Measurements from ENCODE around the gene JARID2.

The JARID2 gene

DNA sequence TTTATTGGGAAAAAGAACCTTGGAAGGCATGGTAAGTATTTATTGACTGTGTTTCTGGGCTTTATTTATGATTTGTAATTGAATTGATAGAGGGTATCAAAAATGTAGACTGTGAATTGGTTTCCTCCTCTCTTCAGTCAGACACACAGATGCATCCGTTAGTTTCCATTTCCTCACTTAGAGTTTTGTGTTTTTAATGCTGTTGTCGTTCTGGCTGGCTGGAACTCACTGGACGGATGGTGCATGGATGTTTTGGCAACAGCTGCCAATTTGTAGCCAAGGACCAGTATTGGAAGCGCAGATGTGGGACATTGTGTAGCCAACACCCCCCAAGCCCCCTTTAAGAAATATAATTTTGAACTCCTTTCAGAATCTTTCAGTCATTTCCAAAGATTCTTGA is 134.5 kb downstream of the JARID2 start:
- peaks cover 0 to 6% of the 10 kb centered on the region in 2 donors for H3K4me1 ChIP-seq (ENCODE audit: control insufficient read depth in 1 of 2, insufficient read depth in 2 of 2, low read length in 2 of 2)
- no peaks in the 10 kb centered on the region for H3K27me3 ChIP-seq (ENCODE audit: control insufficient read depth in 1 of 2, insufficient read depth in 2 of 2, low read length in 2 of 2)
- no peak overlapping the region for H3K9ac ChIP-seq (ENCODE audit: low read depth in 1 of 2, low read length in 2 of 2)
- peaks cover 0 to 2% of the 10 kb centered on the region in 2 donors for H3K36me3 ChIP-seq (ENCODE audit: control insufficient read depth in 1 of 2, insufficient read depth in 2 of 2, low read length in 2 of 2)
- no peaks in the 10 kb centered on the region for H3K9me3 ChIP-seq (ENCODE audit: control insufficient read depth in 1 of 2, low read length in 2 of 2)
- no peak overlapping the region for H3K4me3 ChIP-seq (ENCODE audit: low read depth in 1 of 2, low read length in 2 of 2)
- no peak overlapping the region for H3K27ac ChIP-seq (ENCODE audit: low read depth, low read length)

DNA sequence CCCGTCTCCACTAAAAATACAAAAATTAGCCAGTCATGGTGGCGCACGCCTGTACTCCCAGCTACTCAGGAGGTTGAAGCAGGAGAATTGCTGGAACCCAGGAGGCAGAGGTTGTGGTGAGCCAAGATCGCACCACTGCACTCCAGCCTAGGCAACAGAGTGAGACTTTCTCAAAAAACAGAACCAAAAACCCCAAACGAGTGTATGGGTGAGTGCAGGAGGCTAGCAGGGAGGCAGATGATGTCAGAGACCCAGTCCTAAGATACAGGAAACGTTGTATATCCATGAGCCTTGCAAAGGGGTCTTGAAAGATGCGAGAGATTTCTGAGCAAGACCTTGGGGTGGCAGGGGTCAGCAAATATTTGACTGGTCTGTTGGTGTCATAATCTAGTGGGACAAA is 136.2 kb downstream of the JARID2 start:
- Histone ChIP-seq H3K9ac (ENCODE audit: low read depth in 1 of 2, low read length in 2 of 2) (no peak overlapping the region), H3K36me3 (ENCODE audit: control insufficient read depth in 1 of 2, insufficient read depth in 2 of 2, low read length in 2 of 2) (no peaks in the 10 kb centered on the region), H3K4me3 (ENCODE audit: low read depth in 1 of 2, low read length in 2 of 2) (no peak overlapping the region), H3K4me1 (ENCODE audit: control insufficient read depth in 1 of 2, insufficient read depth in 2 of 2, low read length in 2 of 2) (peaks cover 0 to 6% of the 10 kb centered on the region in 2 donors), H3K27me3 (ENCODE audit: control insufficient read depth in 1 of 2, insufficient read depth in 2 of 2, low read length in 2 of 2) (no peaks in the 10 kb centered on the region), H3K9me3 (ENCODE audit: control insufficient read depth in 1 of 2, low read length in 2 of 2) (no peaks in the 10 kb centered on the region), H3K27ac (ENCODE audit: low read depth, low read length) (no peak overlapping the region)

DNA sequence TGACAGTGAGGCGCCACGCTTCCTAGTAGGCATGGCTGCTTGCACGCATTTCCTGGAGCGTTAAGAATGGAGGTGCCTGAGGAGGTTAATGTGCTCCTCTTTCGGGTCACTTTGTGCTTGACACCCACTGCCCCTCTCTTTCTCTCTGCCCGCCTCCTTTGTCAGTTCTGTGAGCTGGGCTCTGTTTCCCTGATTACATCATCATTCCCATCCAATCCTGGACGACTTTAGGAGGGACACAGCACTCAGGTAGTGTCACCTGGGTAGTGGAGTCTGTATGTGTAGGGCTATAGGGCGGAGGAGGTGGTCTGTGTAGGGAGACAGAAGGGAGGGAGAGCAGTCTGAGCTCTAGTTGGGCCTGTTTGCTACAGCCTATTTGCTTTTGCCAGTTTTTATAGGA is 136.8 kb downstream of the JARID2 start:
- Histone ChIP-seq H3K27ac (ENCODE audit: low read depth, low read length) (no peak overlapping the region), H3K27me3 (ENCODE audit: control insufficient read depth in 1 of 2, insufficient read depth in 2 of 2, low read length in 2 of 2) (no peaks in the 10 kb centered on the region), H3K9ac (ENCODE audit: low read depth in 1 of 2, low read length in 2 of 2) (no peak overlapping the region), H3K9me3 (ENCODE audit: control insufficient read depth in 1 of 2, low read length in 2 of 2) (no peaks in the 10 kb centered on the region), H3K36me3 (ENCODE audit: control insufficient read depth in 1 of 2, insufficient read depth in 2 of 2, low read length in 2 of 2) (no peaks in the 10 kb centered on the region), H3K4me1 (ENCODE audit: control insufficient read depth in 1 of 2, insufficient read depth in 2 of 2, low read length in 2 of 2) (peaks cover 0 to 6% of the 10 kb centered on the region in 2 donors), H3K4me3 (ENCODE audit: low read depth in 1 of 2, low read length in 2 of 2) (no peak overlapping the region)

DNA sequence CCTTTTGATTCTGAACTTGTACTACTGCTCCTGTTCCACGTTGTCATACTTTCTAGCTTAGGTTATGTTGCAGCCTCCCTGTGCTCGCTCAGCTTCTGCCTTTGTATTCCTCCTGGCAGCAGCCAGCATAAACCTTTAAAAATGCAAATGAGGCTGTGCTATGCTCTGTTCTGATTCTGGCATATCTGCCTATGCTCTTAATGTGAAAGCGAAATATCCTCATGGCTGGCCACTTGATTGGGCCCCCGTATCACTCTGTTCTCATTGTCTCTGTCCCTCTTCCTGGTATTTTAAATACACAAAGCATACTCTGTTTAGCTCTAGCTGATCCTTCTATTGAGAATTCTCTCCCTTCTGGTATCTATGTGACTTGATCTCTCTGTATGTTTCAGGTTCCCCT is 139.0 kb downstream of the JARID2 start:
- H3K36me3 ChIP-seq (ENCODE audit: control insufficient read depth in 1 of 2, insufficient read depth in 2 of 2, low read length in 2 of 2) = no peaks in the 10 kb centered on the region
- H3K9me3 ChIP-seq (ENCODE audit: control insufficient read depth in 1 of 2, low read length in 2 of 2) = no peaks in the 10 kb centered on the region
- peaks cover 14 to 15% of the 10 kb centered on the region in 2 donors for H3K4me1 ChIP-seq (ENCODE audit: control insufficient read depth in 1 of 2, insufficient read depth in 2 of 2, low read length in 2 of 2)
- no peaks in the 10 kb centered on the region for H3K27me3 ChIP-seq (ENCODE audit: control insufficient read depth in 1 of 2, insufficient read depth in 2 of 2, low read length in 2 of 2)
- H3K4me3 ChIP-seq (ENCODE audit: low read depth in 1 of 2, low read length in 2 of 2) = no peak overlapping the region
- no peak overlapping the region for H3K9ac ChIP-seq (ENCODE audit: low read depth in 1 of 2, low read length in 2 of 2)
- no peak overlapping the region for H3K27ac ChIP-seq (ENCODE audit: low read depth, low read length)

DNA sequence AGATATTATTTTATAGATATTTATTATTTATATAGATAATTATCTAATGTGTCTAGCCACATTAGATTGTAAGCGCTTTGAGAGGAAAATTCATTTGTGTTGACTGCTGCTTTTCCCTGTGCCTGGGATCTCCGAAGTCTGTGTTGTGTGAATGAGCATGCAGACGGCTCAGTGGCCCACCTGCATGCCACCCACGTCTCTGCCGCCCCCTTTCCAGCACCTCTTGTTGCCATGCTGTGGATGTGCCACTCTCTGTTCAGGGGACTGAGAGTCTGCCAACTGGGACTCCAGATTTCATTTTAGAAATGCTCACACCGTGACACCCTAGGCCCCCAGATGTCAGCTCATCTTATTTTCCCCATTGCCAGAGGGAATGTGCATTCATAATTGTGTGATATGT is 139.7 kb downstream of the JARID2 start:
- Histone ChIP-seq H3K27me3 (ENCODE audit: control insufficient read depth in 1 of 2, insufficient read depth in 2 of 2, low read length in 2 of 2) (no peaks in the 10 kb centered on the region), H3K4me1 (ENCODE audit: control insufficient read depth in 1 of 2, insufficient read depth in 2 of 2, low read length in 2 of 2) (peaks cover 20 to 21% of the 10 kb centered on the region in 2 donors), H3K27ac (ENCODE audit: low read depth, low read length) (no peak overlapping the region), H3K9ac (ENCODE audit: low read depth in 1 of 2, low read length in 2 of 2) (no peak overlapping the region), H3K9me3 (ENCODE audit: control insufficient read depth in 1 of 2, low read length in 2 of 2) (no peaks in the 10 kb centered on the region), H3K4me3 (ENCODE audit: low read depth in 1 of 2, low read length in 2 of 2) (no peak overlapping the region), H3K36me3 (ENCODE audit: control insufficient read depth in 1 of 2, insufficient read depth in 2 of 2, low read length in 2 of 2) (no peaks in the 10 kb centered on the region)

DNA sequence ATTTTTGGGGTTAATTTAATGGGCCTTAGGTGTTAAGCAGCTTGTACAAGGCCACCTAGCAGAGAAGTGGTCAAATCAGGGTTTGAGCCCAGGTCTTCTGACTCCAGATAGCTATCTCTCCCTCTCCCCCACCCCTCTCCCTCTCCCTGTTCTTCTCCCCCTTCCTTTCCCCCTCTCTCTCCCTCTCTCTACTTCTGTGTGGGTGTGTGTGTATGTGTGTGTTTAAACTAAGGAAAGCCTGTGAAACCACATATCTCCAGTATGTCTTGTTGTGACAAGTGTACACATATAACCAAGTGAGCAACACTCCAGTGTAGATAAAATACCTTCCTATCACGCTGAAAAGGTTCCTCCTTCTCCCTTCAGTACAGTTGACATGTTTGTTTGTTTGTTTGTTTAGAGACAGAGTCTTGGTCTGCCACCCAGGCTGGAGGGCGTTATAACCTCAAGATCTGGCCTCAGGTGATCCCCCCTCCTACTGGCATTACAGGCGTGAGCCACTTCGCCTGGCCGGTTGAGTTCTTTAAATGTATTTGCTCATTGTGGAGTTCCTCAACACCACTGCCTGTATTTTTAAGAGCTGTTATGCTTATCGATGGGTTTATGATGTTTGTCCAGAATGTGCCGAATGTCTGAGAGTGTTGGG is 140.4 kb downstream of the JARID2 start:
- Histone ChIP-seq H3K27me3 (ENCODE audit: control insufficient read depth in 1 of 2, insufficient read depth in 2 of 2, low read length in 2 of 2) (no peaks in the 10 kb centered on the region), H3K9ac (ENCODE audit: low read depth in 1 of 2, low read length in 2 of 2) (no peak overlapping the region), H3K4me3 (ENCODE audit: low read depth in 1 of 2, low read length in 2 of 2) (no peak overlapping the region), H3K9me3 (ENCODE audit: control insufficient read depth in 1 of 2, low read length in 2 of 2) (no peaks in the 10 kb centered on the region), H3K36me3 (ENCODE audit: control insufficient read depth in 1 of 2, insufficient read depth in 2 of 2, low read length in 2 of 2) (no peaks in the 10 kb centered on the region), H3K27ac (ENCODE audit: low read depth, low read length) (no peak overlapping the region), H3K4me1 (ENCODE audit: control insufficient read depth in 1 of 2, insufficient read depth in 2 of 2, low read length in 2 of 2) (peaks cover 22% of the 10 kb centered on the region in 2 donors)

DNA sequence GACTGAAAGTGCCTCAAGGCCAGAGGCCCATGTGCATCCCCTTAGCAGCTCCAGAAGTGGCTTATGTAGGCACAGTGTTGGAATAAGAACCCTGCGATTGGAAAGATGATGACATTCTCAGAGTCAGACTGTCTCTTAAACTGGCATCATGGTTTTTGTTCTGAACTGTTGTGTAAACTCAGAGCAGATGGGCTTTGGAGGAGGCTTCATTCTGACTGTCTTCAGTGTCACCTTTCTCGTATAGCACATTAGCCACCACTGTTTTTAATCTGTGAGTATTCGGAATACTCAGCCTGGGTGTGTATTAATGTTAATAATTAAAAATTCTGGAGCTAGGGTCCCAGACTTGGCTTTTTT is 140.9 kb downstream of the JARID2 start:
- H3K9me3 ChIP-seq (ENCODE audit: control insufficient read depth in 1 of 2, low read length in 2 of 2) = no peaks in the 10 kb centered on the region
- no peak overlapping the region for H3K4me3 ChIP-seq (ENCODE audit: low read depth in 1 of 2, low read length in 2 of 2)

DNA sequence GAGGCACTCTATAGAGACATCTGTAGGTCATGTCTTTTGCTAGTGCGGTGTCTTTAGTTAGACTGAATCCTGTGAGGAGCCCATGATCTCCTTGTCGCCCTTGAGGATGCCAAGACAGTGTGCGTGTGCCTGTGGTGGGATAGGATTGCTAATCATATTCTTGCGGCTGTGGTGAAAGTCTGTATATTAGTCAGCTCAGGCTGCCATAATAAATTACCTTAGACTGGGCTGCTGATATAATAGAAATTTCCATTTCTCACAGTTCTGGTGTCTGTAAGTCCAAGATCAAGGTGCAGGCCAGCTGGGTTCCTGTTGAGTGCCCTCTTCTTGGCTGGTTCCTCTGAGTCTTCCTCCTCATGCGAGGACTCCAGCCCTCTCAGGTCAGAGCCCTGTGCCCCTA is 141.2 kb downstream of the JARID2 start:
- Histone ChIP-seq H3K4me1 (ENCODE audit: control insufficient read depth in 1 of 2, insufficient read depth in 2 of 2, low read length in 2 of 2) (peaks cover 22% of the 10 kb centered on the region in 2 donors), H3K27ac (ENCODE audit: low read depth, low read length) (no peak overlapping the region), H3K9me3 (ENCODE audit: control insufficient read depth in 1 of 2, low read length in 2 of 2) (no peaks in the 10 kb centered on the region), H3K4me3 (ENCODE audit: low read depth in 1 of 2, low read length in 2 of 2) (no peak overlapping the region), H3K9ac (ENCODE audit: low read depth in 1 of 2, low read length in 2 of 2) (no peak overlapping the region), H3K27me3 (ENCODE audit: control insufficient read depth in 1 of 2, insufficient read depth in 2 of 2, low read length in 2 of 2) (no peaks in the 10 kb centered on the region), H3K36me3 (ENCODE audit: control insufficient read depth in 1 of 2, insufficient read depth in 2 of 2, low read length in 2 of 2) (no peaks in the 10 kb centered on the region)

More for the DNA sequence above, 140.9 kb downstream of the JARID2 start:
- Histone ChIP-seq H3K4me1 (ENCODE audit: control insufficient read depth in 1 of 2, insufficient read depth in 2 of 2, low read length in 2 of 2) (peaks cover 22% of the 10 kb centered on the region in 2 donors), H3K9ac (ENCODE audit: low read depth in 1 of 2, low read length in 2 of 2) (no peak overlapping the region), H3K27me3 (ENCODE audit: control insufficient read depth in 1 of 2, insufficient read depth in 2 of 2, low read length in 2 of 2) (no peaks in the 10 kb centered on the region), H3K36me3 (ENCODE audit: control insufficient read depth in 1 of 2, insufficient read depth in 2 of 2, low read length in 2 of 2) (no peaks in the 10 kb centered on the region), H3K27ac (ENCODE audit: low read depth, low read length) (no peak overlapping the region)

DNA sequence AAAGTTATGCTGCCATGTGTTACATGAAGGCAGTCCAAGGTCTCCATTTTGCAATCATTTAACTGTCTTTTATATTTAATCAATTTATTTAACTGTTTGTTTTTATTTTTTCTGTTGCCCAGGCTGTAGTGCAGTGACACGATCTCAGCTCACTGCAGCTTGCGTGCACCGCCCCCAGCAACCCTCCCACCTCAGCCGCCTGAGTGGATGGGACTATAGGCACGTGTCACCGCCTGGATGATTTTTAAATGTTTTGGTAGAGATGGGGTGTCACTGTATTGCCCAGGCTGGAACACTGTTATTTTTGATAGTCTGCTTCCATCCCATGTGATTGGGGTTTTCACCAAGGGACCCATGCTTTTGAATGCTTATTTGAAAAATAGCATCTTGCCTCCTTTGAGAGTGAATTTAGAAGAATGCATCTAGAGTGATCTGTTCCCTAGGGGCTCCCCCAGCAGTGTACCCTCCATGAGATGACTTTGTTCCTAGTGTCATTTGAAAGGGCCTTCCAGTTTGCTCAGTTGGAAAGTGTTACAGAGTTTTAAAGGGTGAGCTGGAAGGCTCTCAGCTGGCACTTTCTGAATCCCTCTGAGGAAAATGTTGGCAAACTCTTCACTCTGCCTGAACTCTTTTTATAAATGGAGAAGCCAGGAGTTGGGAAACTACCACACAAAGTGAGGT is 143.4 kb downstream of the JARID2 start:
- Histone ChIP-seq H3K27ac (ENCODE audit: low read depth, low read length) (no peak overlapping the region), H3K4me1 (ENCODE audit: control insufficient read depth in 1 of 2, insufficient read depth in 2 of 2, low read length in 2 of 2) (peaks cover 22% of the 10 kb centered on the region in 2 donors), H3K27me3 (ENCODE audit: control insufficient read depth in 1 of 2, insufficient read depth in 2 of 2, low read length in 2 of 2) (no peaks in the 10 kb centered on the region), H3K36me3 (ENCODE audit: control insufficient read depth in 1 of 2, insufficient read depth in 2 of 2, low read length in 2 of 2) (no peaks in the 10 kb centered on the region), H3K9ac (ENCODE audit: low read depth in 1 of 2, low read length in 2 of 2) (no peak overlapping the region), H3K9me3 (ENCODE audit: control insufficient read depth in 1 of 2, low read length in 2 of 2) (no peaks in the 10 kb centered on the region), H3K4me3 (ENCODE audit: low read depth in 1 of 2, low read length in 2 of 2) (no peak overlapping the region)

DNA sequence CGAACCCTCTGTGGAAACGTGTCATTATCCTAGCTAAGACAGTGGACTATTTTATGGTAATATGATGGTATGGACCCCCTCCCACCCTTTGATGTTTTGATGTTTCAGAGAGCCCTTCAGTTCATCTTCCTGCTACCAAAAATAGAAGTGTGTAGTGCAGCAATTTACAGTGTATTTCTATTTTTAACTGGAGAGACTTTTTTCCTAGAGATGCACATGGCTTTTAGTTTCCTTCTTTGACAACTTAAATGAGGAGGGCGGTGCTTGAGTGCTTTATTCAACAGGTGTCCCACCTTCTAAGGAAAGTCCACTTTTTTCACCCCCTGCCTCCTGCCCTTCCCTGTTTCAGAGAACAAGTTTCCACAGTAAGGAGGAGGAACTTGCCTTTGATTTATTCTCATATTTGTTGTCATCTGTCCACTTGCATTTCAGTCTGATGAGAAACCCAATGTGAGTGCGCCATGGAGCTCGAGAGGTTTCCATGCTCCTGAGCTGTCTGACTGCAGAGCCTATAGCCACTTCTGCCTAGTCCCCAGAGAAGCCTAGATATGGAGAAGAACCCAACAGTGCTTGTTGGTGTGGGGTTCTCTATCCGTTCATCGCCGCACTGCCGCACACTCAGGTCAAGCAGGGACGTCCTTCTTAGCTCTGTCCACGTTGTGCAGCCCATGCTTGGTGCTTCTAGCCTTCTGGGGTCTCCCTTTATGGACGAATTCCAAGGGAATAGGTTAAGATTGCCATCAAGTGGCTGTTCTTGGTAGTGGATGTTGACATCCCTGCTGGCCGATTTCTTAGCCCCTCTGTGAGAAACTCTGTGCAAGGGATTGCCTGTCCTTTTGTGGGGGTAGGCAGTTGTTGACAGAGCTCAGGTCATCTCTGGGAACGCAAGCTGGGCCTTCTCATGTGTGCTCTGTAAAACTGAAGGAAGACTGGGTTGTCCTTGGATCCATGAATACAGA is 144.2 kb downstream of the JARID2 start:
- H3K9ac ChIP-seq (ENCODE audit: low read depth in 1 of 2, low read length in 2 of 2) = no peak overlapping the region
- H3K9me3 ChIP-seq (ENCODE audit: control insufficient read depth in 1 of 2, low read length in 2 of 2) = no peaks in the 10 kb centered on the region
- no peaks in the 10 kb centered on the region for H3K36me3 ChIP-seq (ENCODE audit: control insufficient read depth in 1 of 2, insufficient read depth in 2 of 2, low read length in 2 of 2)
- peaks cover 16 to 22% of the 10 kb centered on the region in 2 donors for H3K4me1 ChIP-seq (ENCODE audit: control insufficient read depth in 1 of 2, insufficient read depth in 2 of 2, low read length in 2 of 2)
- no peaks in the 10 kb centered on the region for H3K27me3 ChIP-seq (ENCODE audit: control insufficient read depth in 1 of 2, insufficient read depth in 2 of 2, low read length in 2 of 2)
- H3K27ac ChIP-seq (ENCODE audit: low read depth, low read length) = no peak overlapping the region
- H3K4me3 ChIP-seq (ENCODE audit: low read depth in 1 of 2, low read length in 2 of 2) = no peak overlapping the region

Data from duodenal mucosa (tissue), 2 donors.